ENCODE results near the gene CRELD2. TPM values are rescaled to one million over a fixed set of nuclear protein-coding genes. Genes with fewer than 3 reads are reported as not detected.

CRELD2 gene
- total and polyA plus RNA-seq, 5 donors = 21.8 to 40.0 (median 26.5) TPM

DNA sequence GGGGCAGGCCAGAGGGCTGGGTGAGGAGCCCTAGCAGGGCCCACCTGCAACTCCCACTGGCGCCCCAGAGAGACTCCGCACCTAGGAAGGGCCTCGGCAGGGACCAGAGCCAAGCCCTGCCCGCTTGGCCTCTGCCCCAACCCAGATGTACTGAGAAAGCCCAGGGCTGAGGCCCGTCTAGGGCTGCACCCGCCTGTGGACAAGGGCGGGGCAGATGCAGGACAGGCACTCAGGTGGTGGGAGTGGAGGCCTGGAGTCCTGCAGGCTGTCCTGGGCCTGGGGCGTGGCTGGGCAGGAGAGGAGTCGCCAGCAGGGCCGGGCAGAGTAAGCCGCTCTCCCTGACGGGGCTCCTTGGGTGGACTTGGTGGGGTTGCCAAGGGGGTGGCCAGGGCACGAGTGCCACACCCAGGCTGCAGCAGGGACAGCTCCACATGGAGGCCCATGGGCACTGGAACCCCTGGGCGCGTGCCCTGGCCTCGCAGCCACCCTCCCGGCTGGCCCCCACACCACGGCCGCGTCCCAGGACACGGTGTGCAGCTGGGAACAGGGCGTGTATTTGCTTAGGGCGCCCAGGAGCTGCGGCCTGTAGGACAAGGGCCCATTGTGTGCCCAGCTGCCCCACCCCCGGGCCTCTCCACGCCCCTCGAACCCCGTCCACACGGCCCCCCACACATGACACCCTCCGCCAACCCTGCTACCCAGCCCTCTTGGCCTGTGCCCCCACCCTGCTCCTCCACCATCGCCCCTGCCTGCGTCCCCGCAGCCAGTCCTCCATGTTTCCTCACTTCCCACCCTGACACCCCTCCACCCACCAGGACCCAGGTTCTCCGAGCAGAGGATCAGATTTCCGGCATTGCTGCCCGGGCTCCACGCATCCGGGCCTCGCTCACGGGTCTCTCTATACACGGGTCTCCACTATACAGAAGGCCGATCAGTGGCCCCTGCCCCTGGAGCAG lies 30.8 kb downstream of the CRELD2 start:
- DNase-seq (no peak), ATAC-seq (peak in 1 of 2 donors; percentile 8)
- Histone ChIP-seq H3K4me3 (ENCODE audit: low read length) (no peak overlapping the region), H3K4me1 (ENCODE audit: control insufficient read depth, insufficient read depth, low read length) (peaks cover 10% of the 10 kb centered on the region), H3K9me3 (ENCODE audit: control insufficient read depth, low read length) (no peaks in the 10 kb centered on the region), H3K27ac (ENCODE audit: low read length) (no peak overlapping the region), H3K27me3 (ENCODE audit: control insufficient read depth, insufficient read depth) (no peaks in the 10 kb centered on the region)
- intact Hi-C loops (cut with DNase I) = no loop called here
- WGBS = 88% methylated on average over 42 of the region's 42 CpGs

- intact Hi-C loops (cut with DNase I) = no loop called here
- H3K27ac ChIP-seq (ENCODE audit: low read length) = no peak overlapping the region
- peaks cover 11% of the 10 kb centered on the region for H3K4me1 ChIP-seq (ENCODE audit: control insufficient read depth, insufficient read depth, low read length)
- no peak overlapping the region for H3K4me3 ChIP-seq (ENCODE audit: low read length)
- 95% methylated on average over 11 of the region's 11 CpGs for WGBS
- DNase-seq (no peak), ATAC-seq (no peak)
- H3K9me3 ChIP-seq (ENCODE audit: control insufficient read depth, low read length) = no peaks in the 10 kb centered on the region
- no peaks in the 10 kb centered on the region for H3K27me3 ChIP-seq (ENCODE audit: control insufficient read depth, insufficient read depth)
Observed at GRCh38 chr22:49949914-49950292, 31.5 kb downstream of the CRELD2 start.

DNA sequence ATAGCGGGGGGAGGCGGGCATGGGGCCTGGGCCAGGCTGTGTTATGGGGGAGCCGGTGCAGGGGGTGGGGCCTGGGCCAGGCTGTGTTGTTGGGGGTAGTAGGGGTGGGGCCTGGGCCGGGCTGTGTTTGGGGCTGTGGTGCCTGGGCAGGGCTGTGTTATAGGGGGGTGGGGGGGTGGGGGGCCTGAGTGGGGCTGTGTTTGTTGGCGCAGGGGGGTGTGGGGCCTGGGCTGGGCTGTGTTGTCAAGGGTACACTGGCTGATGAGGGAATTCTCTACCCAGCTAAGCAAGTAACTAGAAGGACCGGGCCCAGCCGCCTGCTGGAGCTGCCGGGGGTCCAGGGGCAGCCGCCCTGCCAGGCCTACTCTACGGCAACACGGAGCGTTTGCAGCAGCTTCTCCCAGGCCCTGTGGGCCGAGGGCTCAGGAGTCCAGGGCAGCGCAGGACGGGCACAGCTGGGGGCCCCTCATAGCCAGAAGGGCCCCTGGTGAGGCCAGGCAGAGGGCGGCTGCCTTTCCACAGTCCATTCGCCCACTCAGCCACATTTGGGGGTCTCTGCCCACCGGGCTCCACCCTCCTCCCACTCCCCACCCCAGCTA lies 32.1 kb downstream of the CRELD2 start:
- WGBS = 92% methylated on average over 18 of the region's 18 CpGs
- ATAC-seq (no peak), DNase-seq (no peak)
- intact Hi-C loops (cut with DNase I) = no loop called here
- H3K27me3 ChIP-seq (ENCODE audit: control insufficient read depth, insufficient read depth) = no peaks in the 10 kb centered on the region
- H3K4me3 ChIP-seq (ENCODE audit: low read length) = no peak overlapping the region
- H3K4me1 ChIP-seq (ENCODE audit: control insufficient read depth, insufficient read depth, low read length) = peaks cover 11% of the 10 kb centered on the region
- H3K9me3 ChIP-seq (ENCODE audit: control insufficient read depth, low read length) = no peaks in the 10 kb centered on the region
- no peak overlapping the region for H3K27ac ChIP-seq (ENCODE audit: low read length)

DNA sequence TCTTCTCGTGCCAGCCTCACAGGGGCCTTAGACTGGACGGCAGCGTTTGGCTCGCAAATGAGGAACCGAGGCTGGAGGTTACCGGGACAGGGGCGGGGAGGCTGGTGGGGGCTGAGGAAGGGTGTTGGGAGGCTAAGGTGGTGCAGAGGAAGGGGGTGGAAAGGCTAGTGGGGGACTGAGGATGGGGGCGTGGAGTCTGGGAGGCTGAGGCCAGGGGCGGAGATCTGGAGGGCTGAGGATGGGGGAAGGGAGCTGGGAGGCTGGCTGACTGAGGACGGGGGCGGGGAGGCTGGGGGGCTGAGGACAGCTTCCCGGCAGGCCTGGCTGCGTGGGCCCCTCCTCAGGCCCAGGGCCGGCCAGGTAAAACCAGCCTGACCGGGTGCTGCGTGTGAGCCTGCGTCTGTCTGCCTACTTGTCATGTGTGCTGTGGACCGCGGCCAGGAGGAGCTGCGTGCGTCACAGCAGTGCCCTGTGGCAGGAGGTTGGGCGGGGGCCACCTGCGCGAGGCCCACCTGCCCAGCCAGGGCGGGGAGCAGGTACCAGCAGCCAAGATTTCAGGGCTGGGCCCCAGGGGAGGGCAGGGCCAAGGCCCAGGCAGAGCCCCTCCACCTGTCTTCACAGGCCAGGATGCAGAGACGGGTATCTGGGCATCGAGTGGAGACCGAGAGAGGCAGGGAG lies 32.7 kb downstream of the CRELD2 start:
- H3K27ac ChIP-seq (ENCODE audit: low read length) = no peak overlapping the region
- H3K4me3 ChIP-seq (ENCODE audit: low read length) = no peak overlapping the region
- intact Hi-C loops (cut with DNase I) = no loop called here
- H3K9me3 ChIP-seq (ENCODE audit: control insufficient read depth, low read length) = no peaks in the 10 kb centered on the region
- ATAC-seq = no peak
- WGBS = 86% methylated on average over 28 of the region's 28 CpGs
- DNase-seq = no peak
- peaks cover 11% of the 10 kb centered on the region for H3K4me1 ChIP-seq (ENCODE audit: control insufficient read depth, insufficient read depth, low read length)
- no peaks in the 10 kb centered on the region for H3K27me3 ChIP-seq (ENCODE audit: control insufficient read depth, insufficient read depth)

DNA sequence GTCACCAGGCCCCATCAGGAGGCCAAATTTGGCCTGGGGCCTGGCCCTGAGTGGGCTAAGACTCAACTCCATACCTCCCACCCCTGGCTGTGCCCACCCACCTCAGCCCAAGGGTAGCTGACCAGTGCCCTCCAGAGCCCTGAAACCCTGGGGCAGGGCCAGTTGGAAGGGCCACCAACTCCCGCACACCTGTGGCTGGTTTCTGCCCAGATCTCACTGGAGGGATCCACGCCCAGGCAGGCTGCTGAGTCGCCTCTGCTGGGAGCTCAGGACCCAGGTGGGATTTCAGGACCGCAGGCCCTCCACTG lies 33.2 kb downstream of the CRELD2 start:
- peak in 1 of 3 donors; percentile 46 for DNase-seq
- H3K9me3 ChIP-seq (ENCODE audit: control insufficient read depth, low read length) = no peaks in the 10 kb centered on the region
- no peaks in the 10 kb centered on the region for H3K27me3 ChIP-seq (ENCODE audit: control insufficient read depth, insufficient read depth)
- intact Hi-C loops (cut with DNase I) = no loop called here
- peaks cover 11% of the 10 kb centered on the region for H3K4me1 ChIP-seq (ENCODE audit: control insufficient read depth, insufficient read depth, low read length)
- no peak overlapping the region for H3K4me3 ChIP-seq (ENCODE audit: low read length)
- no peak for ATAC-seq
- 95% methylated on average over 4 of the region's 4 CpGs for WGBS
- no peak overlapping the region for H3K27ac ChIP-seq (ENCODE audit: low read length)

- no peaks in the 10 kb centered on the region for H3K27me3 ChIP-seq (ENCODE audit: control insufficient read depth, insufficient read depth)
- no peaks in the 10 kb centered on the region for H3K9me3 ChIP-seq (ENCODE audit: control insufficient read depth, low read length)
- H3K4me1 ChIP-seq (ENCODE audit: control insufficient read depth, insufficient read depth, low read length) = peaks cover 11% of the 10 kb centered on the region
- H3K27ac ChIP-seq (ENCODE audit: low read length) = no peak overlapping the region
- no peak for ATAC-seq
- peak in 2 of 3 donors; percentile 50 to 53 for DNase-seq
- no peak overlapping the region for H3K4me3 ChIP-seq (ENCODE audit: low read length)
- WGBS = 66% methylated on average over 24 of the region's 24 CpGs
- intact Hi-C loops (cut with DNase I) = no loop called here
Observed at GRCh38 chr22:49951986-49952896, 33.8 kb downstream of the CRELD2 start.

- 68% methylated on average over 20 of the region's 20 CpGs for WGBS
- DNase-seq (peak in 2 of 3 donors; percentile 64 to 73), ATAC-seq (peak in 1 of 2 donors; percentile 7)
- intact Hi-C loops (cut with DNase I) = no loop called here
- Histone ChIP-seq H3K27ac (ENCODE audit: low read length) (peak overlapping the region; percentile 72), H3K4me3 (ENCODE audit: low read length) (no peak overlapping the region), H3K9me3 (ENCODE audit: control insufficient read depth, low read length) (no peaks in the 10 kb centered on the region), H3K4me1 (ENCODE audit: control insufficient read depth, insufficient read depth, low read length) (peaks cover 11% of the 10 kb centered on the region), H3K27me3 (ENCODE audit: control insufficient read depth, insufficient read depth) (no peaks in the 10 kb centered on the region)
Observed at GRCh38 chr22:49953027-49953679, 34.7 kb downstream of the CRELD2 start.

DNA sequence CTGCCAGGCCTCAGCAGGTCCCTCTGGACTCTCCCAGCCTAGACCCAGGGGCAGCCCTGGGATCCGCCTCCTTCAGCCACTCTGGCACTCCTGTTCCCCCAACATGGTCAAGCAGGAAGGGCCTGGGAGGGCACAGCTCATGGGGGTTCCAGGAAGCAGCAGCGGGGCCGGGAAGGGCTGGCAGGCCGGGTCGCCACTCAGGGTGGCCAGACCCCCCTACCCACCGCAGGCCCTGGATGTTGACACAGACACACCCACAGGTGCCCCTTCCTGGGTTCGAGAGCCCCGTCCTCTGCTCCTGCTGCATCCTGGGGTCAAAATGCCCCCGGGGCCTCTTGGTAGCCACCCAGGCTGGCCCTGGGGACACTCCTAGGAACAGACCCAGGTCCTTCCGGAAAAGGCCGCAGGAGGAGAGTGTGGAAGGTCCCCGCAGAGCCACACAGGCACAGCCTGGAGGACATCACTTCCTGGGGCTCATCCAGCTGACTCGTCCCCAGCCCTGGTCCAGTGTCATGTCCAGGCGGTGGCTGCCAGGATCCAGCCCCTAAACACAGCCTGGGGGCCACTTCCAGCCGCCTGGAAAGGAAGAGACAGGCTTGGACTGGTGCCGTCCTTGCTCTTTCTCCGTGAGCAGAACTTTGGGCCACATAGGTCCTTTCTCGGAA lies 35.4 kb downstream of the CRELD2 start:
- peaks cover 11% of the 10 kb centered on the region for H3K4me1 ChIP-seq (ENCODE audit: control insufficient read depth, insufficient read depth, low read length)
- peak; percentile 13 to 27 for ATAC-seq

DNA sequence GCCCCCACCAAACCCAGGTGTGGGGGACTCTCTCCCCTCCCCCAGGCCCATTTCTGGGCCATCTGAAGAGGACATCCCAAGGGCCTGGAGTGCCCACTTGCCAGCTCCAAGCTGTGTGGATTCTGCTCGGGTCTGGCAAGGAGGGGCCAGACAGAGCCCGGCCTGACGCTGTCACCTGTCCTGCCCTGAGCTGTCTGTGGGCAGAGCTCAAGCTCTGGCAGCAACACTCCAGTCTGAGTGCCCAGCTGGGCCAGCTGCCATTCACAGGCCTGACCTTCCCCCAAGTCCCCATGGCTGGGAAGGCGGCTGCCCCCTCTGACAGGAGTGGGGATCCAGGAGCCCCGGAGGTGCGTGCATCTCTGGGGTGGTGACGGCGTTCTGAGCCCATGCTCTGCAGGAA lies 35.9 kb downstream of the CRELD2 start:
- peak; percentile 59 to 61 for ATAC-seq
- Histone ChIP-seq H3K27me3 (ENCODE audit: control insufficient read depth, insufficient read depth) (no peaks in the 10 kb centered on the region), H3K4me1 (ENCODE audit: control insufficient read depth, insufficient read depth, low read length) (peaks cover 11% of the 10 kb centered on the region), H3K4me3 (ENCODE audit: low read length) (no peak overlapping the region), H3K9me3 (ENCODE audit: control insufficient read depth, low read length) (no peaks in the 10 kb centered on the region), H3K27ac (ENCODE audit: low read length) (peak overlapping the region; percentile 72)
- DNase-seq = peak; percentile 67 to 85 (median 83)
- WGBS = 66% methylated on average over 8 of the region's 8 CpGs
- intact Hi-C loops (cut with DNase I) = no loop called here

More for the DNA sequence above, 35.4 kb downstream of the CRELD2 start:
- WGBS = 47% methylated on average over 18 of the region's 18 CpGs
- intact Hi-C loops (cut with DNase I) = no loop called here
- DNase-seq = peak; percentile 23 to 75 (median 72)
- H3K27me3 ChIP-seq (ENCODE audit: control insufficient read depth, insufficient read depth) = no peaks in the 10 kb centered on the region
- H3K9me3 ChIP-seq (ENCODE audit: control insufficient read depth, low read length) = no peaks in the 10 kb centered on the region
- H3K4me3 ChIP-seq (ENCODE audit: low read length) = no peak overlapping the region
- H3K27ac ChIP-seq (ENCODE audit: low read length) = peak overlapping the region; percentile 72
